GM10248 (cell line): ENCODE results near the gene CLSTN1.

Source experiments
- CTCF ChIA-PET: fragments of 300-600 bp; sonication (Branson Sonifier 250); formaldehyde crosslinking; extraction: SDS; loops from one replicate; lab custom pipeline; 2021; ENCODE audit warnings: antibody characterized with exemption; lab: Yijun Ruan, JAX
- POLR2A ChIA-PET: fragments of 350-650 bp; sonication (Branson Sonifier 250); formaldehyde crosslinking; extraction: SDS; loops from one replicate; lab custom pipeline; 2020; ENCODE audit warnings: antibody characterized with exemption; lab: Yijun Ruan, JAX
- DNase-seq: peaks from one replicate; pipeline ENCODE4 v3.0.0; 2012; ENCODE audit errors: extremely low spot score
- CTCF ChIP-seq: IDR thresholded peaks from 2 replicates; pipeline ENCODE4 v1.5.1; 2012; ENCODE audit warnings: mild to moderate bottlenecking, low read depth; ENCODE audit errors: extremely low read depth, missing control alignments, control extremely low read depth

Gene CLSTN1

GRCh38 chr1:9787702-9788101, 36.1 kb downstream of the CLSTN1 start:
- no peak for TF ChIP-seq CTCF
- DNase-seq: peak; percentile 53
- CTCF ChIA-PET: interaction anchor here (1.3 to 4.8 kb wide), 3 partner anchors 17 to 81 kb away, joined by 3 to 72 read pairs (median 69); no protein-coding TSS in a partner anchor
- POLR2A ChIA-PET: no interaction called here

- no peak for TF ChIP-seq CTCF
- no peak for DNase-seq
- ChIA-PET CTCF (interaction anchor here (0.8 to 4.8 kb wide), 20 partner anchors 13 to 169 kb away, joined by 3 to 72 read pairs (median 8); partner anchors contain the start of genes LZIC and NMNAT1), POLR2A (no interaction called here)
Measured at GRCh38 chr1:9785406-9785805, 38.4 kb downstream of the CLSTN1 start.

DNA sequence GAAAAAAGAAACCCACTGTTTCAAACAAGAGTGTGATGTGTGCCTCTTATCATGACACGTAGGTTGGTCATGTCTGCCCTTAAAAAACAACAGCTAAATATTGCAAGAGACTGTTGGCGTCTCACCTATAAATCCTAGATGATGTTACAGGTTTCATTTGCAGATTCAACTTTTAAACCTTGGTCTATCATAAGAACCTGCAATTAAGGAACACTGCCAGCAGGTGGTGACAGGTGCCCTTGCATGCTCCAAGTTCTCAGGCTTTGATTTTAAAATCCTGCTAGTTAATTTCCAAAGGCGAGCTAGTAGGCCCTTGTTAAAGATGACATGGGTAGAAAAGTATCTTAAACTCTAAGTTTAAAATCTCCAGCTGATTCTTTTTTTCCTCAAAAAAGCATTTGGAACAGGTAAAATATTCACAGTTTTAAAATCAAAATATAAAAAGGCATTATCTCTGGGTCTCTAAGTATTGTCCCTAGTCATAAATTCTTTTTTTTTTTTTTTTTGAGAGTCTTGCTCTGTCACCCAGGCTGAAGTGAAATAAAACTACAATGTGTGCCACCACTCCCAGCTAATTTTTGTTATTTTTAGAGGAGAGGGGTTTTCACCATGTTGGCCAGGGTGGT, 39.1 kb downstream of the CLSTN1 start:
- POLR2A ChIA-PET: interaction anchor here (0.7 kb wide), 1 partner anchor 480 kb away, joined by 4 read pairs; no protein-coding TSS in a partner anchor
- DNase-seq: peak; percentile 72
- CTCF ChIA-PET: interaction anchor here (0.6 to 4.8 kb wide), 41 partner anchors 9 to 645 kb away, joined by 3 to 72 read pairs (median 4); partner anchors contain the start of genes CENPS, LZIC and NMNAT1
- TF ChIP-seq CTCF: peak; percentile 78

DNA sequence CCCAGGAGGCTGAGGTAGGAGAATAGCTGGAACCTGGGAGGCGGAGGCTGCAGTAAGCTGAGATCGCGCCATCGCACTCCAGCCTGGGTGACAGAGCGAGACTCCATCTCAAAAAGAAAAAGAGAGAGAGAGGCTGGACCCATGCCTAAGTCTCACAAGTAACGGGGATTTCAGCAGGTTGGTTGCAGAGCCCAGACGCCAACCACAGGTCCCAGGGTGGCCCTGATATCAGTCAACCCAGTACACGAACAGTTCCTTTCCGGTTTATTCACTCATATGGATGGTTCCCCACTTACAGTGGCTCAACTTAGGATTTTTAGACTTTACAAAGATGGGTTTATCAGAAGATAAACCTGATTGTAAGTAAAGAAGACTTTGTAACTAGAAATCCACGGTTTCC, 40.9 kb downstream of the CLSTN1 start:
- no peak for DNase-seq
- CTCF ChIA-PET: interaction anchor here (1.3 to 4.8 kb wide), 3 partner anchors 19 to 86 kb away, joined by 3 to 69 read pairs (median 4); no protein-coding TSS in a partner anchor
- no peak for TF ChIP-seq CTCF
- POLR2A ChIA-PET: no interaction called here

DNA sequence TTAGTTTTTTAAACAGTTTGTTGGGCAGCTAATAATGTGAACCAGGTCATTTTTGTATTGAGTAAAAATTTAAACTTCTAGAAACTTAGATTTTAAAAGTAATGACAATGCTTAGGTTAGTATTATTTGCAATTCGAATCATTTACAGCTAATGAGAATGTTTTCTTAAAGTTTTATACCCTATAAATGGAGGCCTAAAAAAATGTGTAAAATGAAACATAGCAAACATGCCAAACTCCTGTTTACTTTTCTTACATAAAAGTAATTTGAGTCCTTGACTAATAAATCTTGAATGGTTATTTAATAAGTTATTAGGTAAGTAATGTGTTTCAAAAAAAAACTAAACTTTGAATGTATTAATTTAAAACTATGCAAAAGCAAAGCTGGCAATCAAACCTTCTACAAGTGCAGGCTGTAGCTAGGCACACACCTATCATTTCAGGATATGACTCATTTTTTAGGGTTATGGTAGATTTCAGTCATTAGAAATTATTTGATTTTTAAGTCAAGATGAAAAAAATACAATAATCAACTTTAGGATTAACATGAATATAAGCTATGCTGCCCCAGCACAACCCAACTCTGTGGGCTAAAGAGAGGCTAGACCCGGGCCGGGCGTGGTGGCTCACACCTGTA, 41.5 kb downstream of the CLSTN1 start:
- ChIA-PET CTCF (interaction anchor here (0.9 to 1.7 kb wide), 3 partner anchors 18 to 86 kb away, joined by 3 to 4 read pairs (median 3); no protein-coding TSS in a partner anchor), POLR2A (no interaction called here)
- no peak for DNase-seq
- no peak for TF ChIP-seq CTCF

GRCh38 chr1:9780554-9781110, 43.1 kb downstream of the CLSTN1 start:
- ChIA-PET CTCF (no interaction called here), POLR2A (no interaction called here)
- no peak for DNase-seq
- TF ChIP-seq CTCF: no peak
